ENCODE results near the gene PAX7.

DNA sequence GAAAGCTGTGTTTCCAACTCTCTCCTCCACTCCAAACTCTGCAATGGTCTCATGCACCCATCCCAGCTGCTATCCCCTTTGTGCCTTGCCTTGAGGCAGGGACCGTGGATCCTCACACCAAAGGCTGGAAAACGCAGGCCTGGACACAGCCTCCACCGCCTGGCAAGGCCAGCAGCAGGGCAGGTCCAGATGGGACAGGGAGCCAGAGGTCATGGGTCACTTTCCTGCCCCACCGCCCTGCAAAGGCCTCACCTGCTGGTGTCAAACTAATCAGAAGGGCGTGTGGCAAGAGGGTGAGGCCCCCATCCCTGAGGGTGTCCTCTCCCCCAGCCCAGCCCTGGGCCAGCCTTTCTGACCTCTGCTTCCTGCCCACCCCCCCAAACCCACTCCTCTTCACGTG is 106.3 kb downstream of the PAX7 start:
- TF ChIP-seq CTCF (IDR thresholded peaks at IDR 0.05) (no peak), POLR2AphosphoS5 (IDR thresholded peaks at IDR 0.05) (no peak), POLR2A (IDR thresholded peaks at IDR 0.05) (no peak)

Measured in prostate gland (tissue), 2 donors.